Karpas-422 (cell line): Measurements from ENCODE around the gene PSEN2. TPM values are rescaled to one million over a fixed set of nuclear protein-coding genes. Genes with fewer than 3 reads are reported as not detected.
"Not testable (repeated sequence)": the region's sequence is repeated elsewhere in the genome, so short reads cannot be mapped to it uniquely, and the experiment has no call there.

ENCODE experiments used
- DNase-seq: peaks from one replicate; pipeline ENCODE4 v3.0.0-alpha.2; 2015
- H2AFZ ChIP-seq: fragments of 200-600 bp; sonication (generic); 2 replicates; pipeline ENCODE4 v1.6.1; 2014; ENCODE audit warnings: antibody characterized with exemption, low read length, mixed read lengths
- H3K27ac ChIP-seq: fragments of 200-600 bp; sonication (generic); 2 replicates; pipeline ENCODE4 v1.5.1; 2014; ENCODE audit warnings: mild to moderate bottlenecking, low read length, moderate library complexity
- H3K27me3 ChIP-seq: fragments of 200-600 bp; sonication (generic); 2 replicates; pipeline ENCODE4 v1.6.1; 2014; ENCODE audit warnings: low read length, mixed read lengths
- H3K36me3 ChIP-seq: fragments of 200-600 bp; sonication (generic); 2 replicates; pipeline ENCODE4 v1.6.1; 2014; ENCODE audit warnings: low read length, mixed read lengths; ENCODE audit not compliant: insufficient read depth
- H3K4me1 ChIP-seq: fragments of 200-600 bp; sonication (generic); 2 replicates; pipeline ENCODE4 v1.6.1; 2014; ENCODE audit warnings: mild to moderate bottlenecking, low read length, mixed read lengths
- H3K4me2 ChIP-seq: fragments of 200-600 bp; sonication (generic); 2 replicates; pipeline ENCODE4 v1.6.1; 2014; ENCODE audit warnings: low read length, low read depth, mild to moderate bottlenecking; ENCODE audit not compliant: poor library complexity, severe bottlenecking
- H3K4me3 ChIP-seq: fragments of 200-600 bp; sonication (generic); 2 replicates; pipeline ENCODE4 v1.5.1; 2014; ENCODE audit warnings: mild to moderate bottlenecking, antibody characterized with exemption, low read length, mixed read lengths
- H3K79me2 ChIP-seq: fragments of 200-600 bp; sonication (generic); 2 replicates; pipeline ENCODE4 v1.6.1; 2014; ENCODE audit warnings: mild to moderate bottlenecking, low read length, mixed read lengths
- H3K9ac ChIP-seq: fragments of 200-600 bp; sonication (generic); 2 replicates; pipeline ENCODE4 v1.6.0; 2014; ENCODE audit warnings: low read length
- H3K9me2 ChIP-seq: fragments of 200-600 bp; sonication (generic), shearing (Covaris generic); replicated peaks from 2 replicates; pipeline ENCODE4 v1.6.0; 2014; ENCODE audit warnings: mild to moderate bottlenecking, low read length, moderate library complexity; ENCODE audit not compliant: insufficient read depth
- H3K9me3 ChIP-seq: fragments of 300-700, 200-600 bp; sonication (generic); 2 replicates; pipeline ENCODE4 v1.6.1; 2014; ENCODE audit warnings: low read length, mixed read lengths
- H4K20me1 ChIP-seq: fragments of 200-600 bp; sonication (generic); 2 replicates; pipeline ENCODE4 v1.6.1; 2014; ENCODE audit warnings: mild to moderate bottlenecking, antibody characterized with exemption, low read length, low read depth; ENCODE audit not compliant: insufficient read depth
- total RNA-seq: library from RNA; depleted of rRNA; stranded (reverse); fragments of >200 nt; shearing (Covaris generic); gene quantifications from 2 replicates; pipeline ENCODE4 v1.2.3, GENCODE V29; 2014; ENCODE audit warnings: low replicate concordance

The PSEN2 gene
- total RNA-seq, 1 experiment from 2014 or later = not detected

DNA sequence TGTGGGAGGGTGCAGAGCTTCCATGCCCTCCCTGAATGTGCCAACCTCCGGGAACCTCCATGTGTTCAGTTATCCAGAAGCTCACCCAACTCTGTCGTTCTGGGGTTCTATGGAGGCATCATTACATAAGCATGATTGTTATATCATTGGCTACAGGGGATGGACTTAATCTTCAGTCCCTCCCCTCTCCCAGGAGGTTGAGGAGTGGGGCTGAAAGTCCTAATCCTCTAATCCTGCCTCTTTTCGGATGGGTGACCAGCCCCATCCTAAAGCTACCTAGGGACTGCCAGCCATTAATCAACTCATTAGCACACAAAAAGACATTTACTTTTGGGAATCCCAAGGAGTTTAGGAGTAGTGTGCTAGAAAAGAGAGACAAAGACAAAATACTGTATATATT is 32.0 kb upstream of the PSEN2 start:
- H3K9me3 ChIP-seq = no peaks in the 10 kb centered on the region
- no peak overlapping the region for H3K4me3 ChIP-seq
- no peaks in the 10 kb centered on the region for H3K27me3 ChIP-seq
- no peak overlapping the region for H3K27ac ChIP-seq
- no peaks in the 10 kb centered on the region for H4K20me1 ChIP-seq
- no peak overlapping the region for H3K9ac ChIP-seq
- no peaks in the 10 kb centered on the region for H3K9me2 ChIP-seq
- no peaks in the 10 kb centered on the region for H3K4me1 ChIP-seq
- H2AFZ ChIP-seq = no peak overlapping the region
- DNase-seq = no peak
- H3K79me2 ChIP-seq = no peaks in the 10 kb centered on the region
- H3K4me2 ChIP-seq = no peak overlapping the region
- H3K36me3 ChIP-seq = no peaks in the 10 kb centered on the region

DNA sequence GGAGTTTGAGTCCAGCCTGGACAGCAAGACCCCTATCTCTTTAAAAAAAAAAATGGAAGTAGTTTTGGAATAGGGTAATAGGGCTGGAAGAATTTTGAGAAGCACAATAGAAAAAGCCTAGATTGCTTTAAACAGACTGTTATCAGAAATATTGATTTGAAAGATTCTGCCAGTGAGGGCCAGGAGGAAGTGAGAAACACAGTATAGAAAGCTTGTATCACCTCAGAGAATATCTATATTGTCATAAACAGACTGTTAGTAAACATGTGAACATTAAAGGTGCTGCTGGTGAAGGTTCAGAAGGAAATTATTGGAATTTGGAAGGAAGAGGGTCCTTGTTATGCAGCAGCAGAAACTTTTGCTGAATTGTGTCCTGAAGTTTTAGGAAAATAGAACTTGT is 24.8 kb upstream of the PSEN2 start:
- H3K4me1 ChIP-seq = no peaks in the 10 kb centered on the region
- no peaks in the 10 kb centered on the region for H4K20me1 ChIP-seq
- H3K4me3 ChIP-seq = no peak overlapping the region
- no peak for DNase-seq
- no peak overlapping the region for H3K4me2 ChIP-seq
- H3K36me3 ChIP-seq = no peaks in the 10 kb centered on the region
- H3K9me3 ChIP-seq = no peaks in the 10 kb centered on the region
- no peaks in the 10 kb centered on the region for H3K9me2 ChIP-seq
- H3K27ac ChIP-seq = no peak overlapping the region
- no peak overlapping the region for H3K9ac ChIP-seq
- H2AFZ ChIP-seq = no peak overlapping the region
- no peaks in the 10 kb centered on the region for H3K79me2 ChIP-seq
- no peaks in the 10 kb centered on the region for H3K27me3 ChIP-seq

DNA sequence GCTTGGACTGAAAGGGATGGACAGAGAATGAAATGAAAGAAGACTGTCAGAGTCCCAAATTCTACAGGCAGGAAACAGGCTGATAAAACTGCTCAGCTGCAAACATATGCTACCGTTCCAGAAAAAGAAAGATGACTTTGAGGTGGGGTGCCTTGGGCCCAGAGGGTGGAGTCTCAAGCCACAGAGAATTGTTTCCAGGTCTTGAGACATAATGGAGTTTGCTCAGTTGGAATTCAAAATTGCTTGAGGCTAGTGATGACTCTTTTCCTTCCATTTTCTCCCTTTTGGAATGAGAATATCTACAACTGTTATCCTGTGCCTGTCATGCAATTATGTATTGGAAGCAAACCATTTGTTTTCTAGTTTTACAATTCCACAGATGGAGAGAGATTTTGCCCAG is 23.6 kb upstream of the PSEN2 start:
- no peaks in the 10 kb centered on the region for H3K4me1 ChIP-seq
- H3K9me2 ChIP-seq = no peaks in the 10 kb centered on the region
- H3K9ac ChIP-seq = no peak overlapping the region
- DNase-seq = no peak
- H3K27me3 ChIP-seq = no peaks in the 10 kb centered on the region
- no peaks in the 10 kb centered on the region for H3K36me3 ChIP-seq
- no peak overlapping the region for H2AFZ ChIP-seq
- no peaks in the 10 kb centered on the region for H3K79me2 ChIP-seq
- no peak overlapping the region for H3K4me3 ChIP-seq
- H3K9me3 ChIP-seq = no peaks in the 10 kb centered on the region
- no peaks in the 10 kb centered on the region for H4K20me1 ChIP-seq
- no peak overlapping the region for H3K27ac ChIP-seq
- no peak overlapping the region for H3K4me2 ChIP-seq

DNA sequence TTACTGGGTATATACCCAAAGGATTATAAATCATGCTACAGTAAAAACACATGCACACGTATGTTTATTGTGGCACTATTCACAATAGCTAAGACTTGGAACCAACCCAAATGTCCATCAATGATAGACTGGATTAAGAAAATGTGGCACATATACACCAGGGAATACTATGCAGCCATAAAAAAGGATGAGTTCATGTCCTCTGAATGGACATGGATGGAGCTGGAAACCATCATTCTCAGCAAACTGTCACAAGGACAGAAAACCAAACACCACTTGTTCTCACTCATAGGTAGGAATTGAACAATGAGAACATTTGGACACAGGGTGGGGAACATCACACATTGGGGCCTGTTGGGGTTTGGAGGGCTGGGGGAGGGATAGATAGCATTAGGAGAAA is 15.9 kb upstream of the PSEN2 start:
- not testable (repeated sequence) for H3K36me3 ChIP-seq, H3K9me3 ChIP-seq, H3K4me3 ChIP-seq, H3K9ac ChIP-seq, H3K9me2 ChIP-seq, H3K27me3 ChIP-seq, H3K27ac ChIP-seq, H3K4me1 ChIP-seq, H3K79me2 ChIP-seq, H4K20me1 ChIP-seq, DNase-seq, H2AFZ ChIP-seq, H3K4me2 ChIP-seq

DNA sequence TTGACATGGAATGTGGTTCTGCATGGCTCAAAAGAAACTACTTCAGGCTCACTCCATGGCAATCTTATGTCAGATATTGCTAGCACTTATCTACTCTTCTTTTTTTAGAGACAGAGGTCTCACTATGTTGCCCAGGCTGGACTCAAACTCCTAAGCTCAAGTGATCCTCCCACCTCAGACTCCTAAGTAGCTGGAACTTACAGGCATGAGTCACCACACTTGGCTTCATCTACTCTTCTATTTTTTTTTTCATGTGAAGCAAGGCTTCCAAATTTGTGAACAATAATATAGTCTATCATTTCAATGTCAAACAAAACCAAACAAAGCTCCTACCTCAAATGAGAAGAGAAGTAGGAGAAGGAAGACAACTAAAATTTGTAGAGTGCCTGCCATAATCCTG is 7.5 kb upstream of the PSEN2 start:
- Histone ChIP-seq H3K4me3 (no peak overlapping the region), H3K4me1 (no peaks in the 10 kb centered on the region), H3K27ac (no peak overlapping the region), H3K27me3 (no peaks in the 10 kb centered on the region), H2AFZ (no peak overlapping the region), H3K79me2 (no peaks in the 10 kb centered on the region), H3K9me2 (no peaks in the 10 kb centered on the region), H4K20me1 (no peaks in the 10 kb centered on the region), H3K4me2 (no peak overlapping the region), H3K9me3 (no peaks in the 10 kb centered on the region), H3K36me3 (no peaks in the 10 kb centered on the region), H3K9ac (no peak overlapping the region)
- no peak for DNase-seq

DNA sequence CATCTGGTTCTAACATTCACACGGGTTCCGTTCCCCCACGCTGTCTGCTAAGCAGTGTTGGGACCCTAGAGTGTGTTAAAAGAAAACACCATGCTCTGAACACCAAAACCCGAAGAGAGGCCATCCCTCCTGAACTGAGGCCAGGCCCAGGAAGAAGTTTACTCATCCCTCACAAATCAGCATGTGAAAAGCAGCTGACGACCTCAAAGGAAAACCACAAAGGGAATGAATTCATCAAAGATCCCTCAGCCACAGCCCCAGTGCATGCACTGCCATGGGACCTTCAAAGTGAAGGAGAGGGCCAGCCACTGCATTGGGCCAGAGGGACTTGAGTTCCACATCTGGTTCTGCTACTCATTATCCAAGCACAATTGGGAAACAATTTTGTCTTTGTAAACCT is 7.0 kb upstream of the PSEN2 start:
- Histone ChIP-seq H3K4me1 (no peaks in the 10 kb centered on the region), H3K36me3 (no peaks in the 10 kb centered on the region), H3K27me3 (no peaks in the 10 kb centered on the region), H4K20me1 (no peaks in the 10 kb centered on the region), H3K79me2 (no peaks in the 10 kb centered on the region), H3K9ac (no peak overlapping the region), H3K27ac (no peak overlapping the region), H3K9me3 (no peaks in the 10 kb centered on the region), H3K4me2 (no peak overlapping the region), H3K4me3 (no peak overlapping the region), H3K9me2 (no peaks in the 10 kb centered on the region), H2AFZ (no peak overlapping the region)
- no peak for DNase-seq

DNA sequence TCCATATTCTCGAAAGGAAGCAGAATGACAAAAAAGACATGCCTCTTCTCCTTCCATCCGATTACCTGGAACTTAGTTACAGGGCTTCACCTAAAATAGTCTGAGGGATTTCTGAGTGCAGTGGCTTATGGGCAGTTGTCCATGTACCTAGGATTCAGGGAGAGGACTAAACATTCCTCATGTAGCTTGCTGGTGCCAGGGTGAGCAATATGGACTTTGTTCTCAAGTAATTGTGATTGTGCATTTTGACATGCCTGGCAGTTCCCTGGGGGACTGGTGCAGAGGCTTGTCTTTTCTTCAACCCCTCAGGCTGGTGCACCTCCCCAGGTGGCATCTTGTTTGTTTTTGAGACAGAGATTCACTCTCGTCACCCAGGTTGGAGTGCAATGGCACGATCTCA is 6.1 kb upstream of the PSEN2 start:
- Histone ChIP-seq H3K27ac (no peak overlapping the region), H3K4me1 (no peaks in the 10 kb centered on the region), H2AFZ (no peak overlapping the region), H3K4me3 (no peak overlapping the region), H3K79me2 (no peaks in the 10 kb centered on the region), H3K9me3 (no peaks in the 10 kb centered on the region), H3K36me3 (no peaks in the 10 kb centered on the region), H3K9me2 (no peaks in the 10 kb centered on the region), H3K9ac (no peak overlapping the region), H3K27me3 (no peaks in the 10 kb centered on the region), H4K20me1 (no peaks in the 10 kb centered on the region), H3K4me2 (no peak overlapping the region)
- no peak for DNase-seq

DNA sequence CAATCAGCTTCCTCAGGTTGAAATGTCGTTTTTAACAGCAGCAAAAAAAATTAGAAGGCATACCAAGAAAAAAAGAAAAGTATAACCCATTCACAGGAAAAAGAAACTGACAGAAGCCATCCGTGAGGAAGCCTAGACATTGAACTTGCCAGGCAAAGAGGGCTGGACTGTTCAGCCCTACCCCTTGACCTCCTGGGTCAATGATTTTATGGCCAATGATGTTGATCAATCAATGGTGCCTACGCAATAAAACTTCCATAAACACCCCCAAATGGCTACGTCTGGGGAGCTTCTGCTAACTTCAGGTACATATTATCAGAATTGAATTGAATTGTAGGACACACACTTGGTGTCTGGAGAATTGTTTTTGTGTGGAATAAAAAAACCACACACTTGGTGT is 4.8 kb upstream of the PSEN2 start:
- no peak overlapping the region for H2AFZ ChIP-seq
- no peak overlapping the region for H3K4me2 ChIP-seq

DNA sequence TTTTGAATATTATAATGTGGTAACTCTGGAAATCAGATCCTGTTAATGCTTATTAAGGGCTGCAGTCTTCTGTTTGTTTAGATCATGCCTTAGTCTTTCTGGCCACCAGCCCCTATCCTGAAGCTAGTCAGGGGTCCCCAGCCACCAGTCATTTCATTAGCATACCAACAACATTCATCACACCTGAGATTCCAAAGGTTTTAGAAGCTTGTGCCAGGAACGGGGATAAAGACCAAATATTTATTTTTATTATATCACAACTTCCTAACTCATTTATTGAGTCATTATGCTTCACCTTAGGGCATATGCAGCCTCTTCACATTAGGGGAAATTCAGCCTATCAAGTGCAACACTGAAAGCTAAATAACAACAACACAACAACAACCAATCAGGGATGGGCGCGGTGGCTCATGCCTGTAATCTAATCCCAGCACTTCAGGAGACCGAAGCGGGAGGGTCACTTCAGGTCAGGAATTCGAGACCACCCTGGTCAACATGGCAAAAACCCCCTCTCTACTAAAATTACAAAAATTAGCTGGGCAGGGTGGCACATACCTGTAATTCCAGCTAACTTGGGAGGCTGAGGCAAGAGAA is 2.9 kb upstream of the PSEN2 start:
- no peak overlapping the region for H3K9ac ChIP-seq
- H4K20me1 ChIP-seq = no peaks in the 10 kb centered on the region
- no peaks in the 10 kb centered on the region for H3K4me1 ChIP-seq
- H3K4me3 ChIP-seq = no peak overlapping the region
- H3K79me2 ChIP-seq = no peaks in the 10 kb centered on the region
- no peaks in the 10 kb centered on the region for H3K36me3 ChIP-seq
- DNase-seq = no peak
- no peaks in the 10 kb centered on the region for H3K9me2 ChIP-seq
- no peak overlapping the region for H3K4me2 ChIP-seq
- no peaks in the 10 kb centered on the region for H3K27me3 ChIP-seq
- H3K9me3 ChIP-seq = no peaks in the 10 kb centered on the region
- no peak overlapping the region for H3K27ac ChIP-seq
- no peak overlapping the region for H2AFZ ChIP-seq

More for the DNA sequence above, 4.8 kb upstream of the PSEN2 start:
- Histone ChIP-seq H3K9me2 (no peaks in the 10 kb centered on the region), H3K36me3 (no peaks in the 10 kb centered on the region), H3K27ac (no peak overlapping the region), H3K4me3 (no peak overlapping the region), H3K27me3 (no peaks in the 10 kb centered on the region), H4K20me1 (no peaks in the 10 kb centered on the region), H3K9me3 (no peaks in the 10 kb centered on the region), H3K79me2 (no peaks in the 10 kb centered on the region), H3K4me1 (no peaks in the 10 kb centered on the region), H3K9ac (no peak overlapping the region)
- no peak for DNase-seq
